ENCODE measurements around the gene DCC. TPM values are rescaled to one million over a fixed set of nuclear protein-coding genes. Genes with fewer than 3 reads are reported as not detected.
A peak's percentile ranks its signal among the peaks of the same experiment; 100 is the strongest.

Gene DCC
- total RNA-seq, 1 experiment from 2014 or later, result 0.08 TPM

DNA sequence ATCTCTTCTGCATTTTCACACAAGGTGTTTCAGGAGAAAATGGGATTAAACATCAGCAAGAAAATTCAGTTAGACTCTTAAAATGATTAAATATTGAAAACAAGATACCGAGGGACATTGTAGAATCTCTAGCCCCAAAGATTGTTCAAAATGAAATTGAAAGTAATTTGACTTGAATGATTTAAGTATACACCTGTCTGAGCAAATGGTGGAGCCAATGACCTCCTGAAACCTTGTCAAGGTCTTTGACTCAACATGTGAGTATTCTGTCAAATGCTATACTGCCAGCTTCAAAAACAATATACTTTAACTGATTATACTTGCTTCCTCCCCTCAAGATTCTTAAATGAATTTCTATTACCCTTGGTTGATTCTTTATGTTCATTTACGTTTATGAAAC lies 411.0 kb downstream of the DCC start:
- no peak for DNase-seq (ENCODE audit: low read depth, low spot score)
- in situ Hi-C loops (cut with HindIII; ENCODE audit: low pct_unique_long_range_greater_than_20kb, low sequenced_read_pairs), result no loop called here

DNA sequence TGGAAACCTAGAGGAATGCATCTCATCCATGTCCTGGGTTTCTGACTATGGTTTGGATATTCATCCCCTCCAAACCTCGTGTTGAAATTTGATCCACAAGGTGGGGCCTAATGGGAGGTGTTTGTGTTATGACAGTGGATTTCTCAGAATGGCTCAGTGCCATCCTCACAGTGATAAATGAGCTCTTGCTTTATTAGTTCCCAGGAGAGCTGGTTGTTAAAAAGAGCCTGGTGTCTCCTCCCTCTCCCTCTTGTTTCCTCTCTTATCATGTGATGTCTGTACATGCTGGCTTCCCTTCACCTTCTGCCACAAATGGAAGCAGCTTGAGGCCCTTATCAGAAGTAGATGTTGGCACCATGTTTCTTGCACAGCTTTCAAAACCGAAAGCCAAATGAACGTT lies 424.3 kb downstream of the DCC start:
- in situ Hi-C loops (cut with HindIII; ENCODE audit: low pct_unique_long_range_greater_than_20kb, low sequenced_read_pairs), result no loop called here
- peak; percentile 7 for DNase-seq (ENCODE audit: low read depth, low spot score)

DNA sequence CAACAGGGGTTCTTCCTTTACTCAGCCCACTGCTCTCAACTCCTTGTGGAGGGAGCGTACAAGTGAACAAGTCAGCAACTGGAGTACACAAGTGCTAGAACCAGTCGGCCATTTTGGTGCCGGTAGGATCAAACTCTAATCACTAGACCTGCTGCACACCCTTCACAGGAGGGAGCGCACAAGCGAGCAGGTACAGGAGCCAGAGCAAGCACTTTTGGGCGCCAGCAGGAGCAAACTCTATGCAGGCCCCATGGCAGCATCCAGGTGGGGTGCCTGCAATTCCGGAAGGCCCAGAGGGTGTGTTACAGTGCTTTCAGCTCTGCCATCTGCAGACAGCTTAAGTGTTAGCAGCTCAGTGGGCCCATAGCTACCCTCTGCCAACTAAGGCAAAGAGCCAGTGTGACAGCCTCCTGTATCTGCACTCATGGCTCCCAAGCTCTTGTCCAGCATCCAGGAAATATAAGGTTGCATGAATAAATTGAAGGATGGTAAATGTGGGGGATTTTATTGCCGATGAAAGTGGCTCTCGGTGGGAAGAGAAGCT lies 426.1 kb downstream of the DCC start:
- in situ Hi-C loops (cut with HindIII; ENCODE audit: low pct_unique_long_range_greater_than_20kb, low sequenced_read_pairs), result no loop called here
- DNase-seq (ENCODE audit: low read depth, low spot score), result no peak

DNA sequence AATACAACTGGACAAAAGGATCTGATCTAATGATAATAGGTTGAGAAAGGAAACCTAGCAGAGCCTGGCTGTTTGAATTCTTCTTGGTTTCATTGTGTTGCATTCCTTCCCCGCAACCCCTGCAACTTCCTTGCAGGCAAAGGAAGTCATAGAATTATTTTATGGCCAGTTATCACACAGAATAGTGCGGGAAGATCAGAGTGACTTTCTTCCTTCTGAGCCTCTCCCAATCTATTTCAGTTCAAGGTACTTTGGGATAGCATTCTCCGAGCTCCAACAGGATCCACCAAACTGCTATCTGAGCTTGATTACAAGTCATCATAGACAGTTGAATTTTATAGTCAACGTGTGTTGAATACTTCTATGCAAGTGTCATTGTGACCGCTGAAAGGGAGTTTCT lies 441.1 kb downstream of the DCC start:
- no peak for DNase-seq (ENCODE audit: low read depth, low spot score)
- in situ Hi-C loops (cut with HindIII; ENCODE audit: low pct_unique_long_range_greater_than_20kb, low sequenced_read_pairs), result no loop called here

DNA sequence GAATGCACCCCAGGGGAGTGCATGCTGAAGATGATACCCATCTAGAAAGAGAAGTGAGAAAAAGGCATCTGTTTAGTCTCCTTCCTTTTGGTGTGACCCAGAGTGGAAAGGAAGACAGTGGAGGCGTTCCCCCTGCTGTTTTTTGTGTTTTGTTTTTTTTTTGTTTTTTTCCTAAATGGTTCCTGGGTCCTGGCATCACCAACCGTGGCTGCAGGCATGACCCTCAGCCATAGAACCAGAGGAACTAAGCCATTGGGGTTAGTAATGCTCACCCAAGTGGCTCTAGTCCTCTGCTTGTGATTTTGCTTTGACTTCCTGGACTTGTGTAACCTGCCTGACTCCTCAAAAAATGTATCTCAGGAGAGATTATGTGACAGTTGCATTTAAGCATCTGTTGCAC lies 451.3 kb downstream of the DCC start:
- in situ Hi-C loops (cut with HindIII; ENCODE audit: low pct_unique_long_range_greater_than_20kb, low sequenced_read_pairs), result no loop called here

DNA sequence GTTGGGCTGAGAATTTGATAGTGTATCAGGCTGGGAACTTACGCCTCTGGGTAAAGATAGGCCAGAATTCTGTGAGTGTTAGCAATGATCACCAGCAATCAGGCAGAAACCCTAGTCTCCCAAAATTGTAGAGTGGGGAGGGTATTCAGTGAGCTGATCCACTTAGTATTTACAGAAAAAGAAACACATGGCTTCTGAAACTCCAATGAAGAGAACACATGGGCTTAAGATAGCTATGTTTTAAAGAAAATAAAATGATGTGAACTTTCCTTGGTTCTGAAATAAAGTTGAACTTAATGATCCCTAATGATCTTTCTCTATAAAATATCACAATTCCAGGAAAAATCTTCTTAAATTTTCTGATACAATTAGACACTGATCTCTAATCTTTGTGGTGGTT lies 472.8 kb downstream of the DCC start:
- DNase-seq (ENCODE audit: low read depth, low spot score), result no peak
- in situ Hi-C loops (cut with HindIII; ENCODE audit: low pct_unique_long_range_greater_than_20kb, low sequenced_read_pairs), result no loop called here

More for the DNA sequence above, 451.3 kb downstream of the DCC start:
- no peak for DNase-seq (ENCODE audit: low read depth, low spot score)

DNA sequence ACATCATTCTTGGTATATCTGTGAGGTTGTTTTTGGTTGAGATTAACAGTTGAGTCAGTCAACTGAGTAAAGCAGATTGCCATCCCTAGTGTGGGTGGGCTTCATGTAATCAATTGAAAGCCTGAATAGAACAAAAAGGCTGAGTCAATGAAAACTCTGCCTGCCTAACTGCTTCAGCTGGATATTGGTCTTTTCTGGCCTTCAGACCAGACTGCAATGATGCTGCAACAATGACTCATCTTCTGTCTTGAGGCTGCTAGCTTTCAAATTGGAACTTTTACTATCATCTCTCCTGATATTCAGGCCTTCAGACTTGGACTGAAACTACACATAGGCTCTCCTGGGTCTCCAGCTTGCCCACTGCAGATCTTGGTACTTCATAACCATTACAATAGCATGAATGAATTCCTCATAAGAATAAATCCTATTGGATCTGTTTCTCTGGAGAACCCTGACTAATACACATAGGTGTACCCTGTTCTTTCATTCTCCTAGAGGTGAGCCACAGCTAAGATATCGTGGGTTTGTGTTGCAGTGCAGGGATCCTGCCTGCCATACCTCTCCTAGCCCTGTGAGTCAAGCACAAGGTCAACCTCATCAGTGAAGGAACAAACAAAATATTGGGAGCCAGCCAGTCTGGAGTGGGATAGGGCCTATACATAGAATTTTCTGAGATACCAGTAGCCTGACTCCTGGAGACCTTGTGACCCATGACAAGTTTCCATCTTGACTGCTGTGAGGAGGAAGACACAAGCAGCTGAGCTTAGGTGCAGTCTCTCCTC lies 473.8 kb downstream of the DCC start:
- DNase-seq (ENCODE audit: low read depth, low spot score), result no peak
- in situ Hi-C loops (cut with HindIII; ENCODE audit: low pct_unique_long_range_greater_than_20kb, low sequenced_read_pairs), result no loop called here

DNA sequence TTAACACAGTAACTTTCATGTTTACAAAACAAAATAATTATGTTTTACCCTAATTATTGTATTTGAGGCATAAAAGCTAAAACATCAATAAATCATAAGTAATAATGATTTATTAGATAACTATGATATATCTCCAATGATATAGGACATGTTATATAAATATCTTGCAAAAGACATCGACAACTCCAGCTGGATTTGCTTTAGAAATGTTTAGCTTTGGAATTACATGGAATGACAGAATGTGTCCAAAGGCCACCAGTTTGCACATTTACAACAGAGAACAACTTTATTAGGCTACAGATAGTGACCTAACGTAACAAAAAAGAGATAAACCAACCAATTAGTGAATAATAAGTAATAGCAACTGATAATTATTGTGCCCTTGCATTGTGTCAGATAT lies 475.7 kb downstream of the DCC start:
- no peak for DNase-seq (ENCODE audit: low read depth, low spot score)
- in situ Hi-C loops (cut with HindIII; ENCODE audit: low pct_unique_long_range_greater_than_20kb, low sequenced_read_pairs), result no loop called here

DNA sequence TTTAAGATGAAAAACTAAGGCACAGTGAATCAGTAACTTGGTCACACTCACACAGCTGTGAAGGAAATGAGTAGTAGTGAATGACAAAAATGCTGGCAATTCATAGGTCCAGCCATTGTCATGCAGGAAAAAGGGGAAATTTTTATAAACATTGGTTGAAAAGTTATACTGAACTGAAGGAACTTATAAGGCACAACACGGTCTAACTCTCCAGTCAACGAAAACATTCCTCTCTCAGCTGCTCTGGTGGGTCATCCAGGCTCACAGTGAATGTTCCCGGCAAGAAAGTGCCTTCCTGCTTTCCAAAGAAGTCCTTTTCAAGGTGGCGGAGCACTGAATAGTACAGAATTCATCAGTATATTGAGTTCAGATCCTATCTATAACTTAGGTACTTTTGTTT lies 476.1 kb downstream of the DCC start:
- in situ Hi-C loops (cut with HindIII; ENCODE audit: low pct_unique_long_range_greater_than_20kb, low sequenced_read_pairs), result no loop called here
- no peak for DNase-seq (ENCODE audit: low read depth, low spot score)

DNA sequence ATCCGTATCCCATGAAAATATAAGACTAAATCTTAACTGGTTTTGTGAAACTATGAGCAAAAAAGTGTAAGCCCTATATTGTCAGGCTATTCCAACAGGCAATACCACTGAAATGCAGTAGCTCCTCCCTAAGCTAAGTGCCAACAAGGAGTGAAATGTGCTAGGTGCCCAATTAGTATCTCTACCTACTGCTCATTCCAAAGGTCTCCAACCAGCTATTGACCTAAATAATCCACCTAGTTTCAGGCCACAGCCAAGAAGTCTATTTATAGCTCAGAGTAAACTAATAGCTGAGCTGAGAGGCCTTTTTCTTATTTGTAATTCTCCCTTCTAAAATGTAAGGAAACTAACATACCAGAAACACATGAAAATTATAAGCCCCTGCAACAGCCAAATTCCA lies 482.2 kb downstream of the DCC start:
- in situ Hi-C loops (cut with HindIII; ENCODE audit: low pct_unique_long_range_greater_than_20kb, low sequenced_read_pairs), result no loop called here

DNA sequence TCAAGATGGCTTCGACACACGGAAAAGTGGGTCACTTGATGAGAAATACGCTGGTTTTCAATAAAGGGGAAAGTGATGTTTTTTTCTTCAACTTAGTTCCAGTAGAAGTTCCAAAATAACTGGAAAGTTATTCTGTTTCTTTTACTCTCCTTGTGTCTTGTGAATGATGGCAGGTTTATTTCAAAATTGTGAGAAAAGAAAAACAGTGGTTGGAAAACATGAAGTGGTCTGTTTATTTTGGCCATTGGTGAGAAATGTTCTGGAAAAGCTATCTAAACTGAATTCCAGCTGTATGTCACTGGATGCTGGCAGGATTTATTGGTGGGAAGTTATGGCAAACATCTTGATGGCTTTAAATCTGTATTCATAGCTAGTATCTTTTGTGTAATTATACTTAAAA lies 484.1 kb downstream of the DCC start:
- in situ Hi-C loops (cut with HindIII; ENCODE audit: low pct_unique_long_range_greater_than_20kb, low sequenced_read_pairs), result no loop called here
- no peak for DNase-seq (ENCODE audit: low read depth, low spot score)

More for the DNA sequence above, 482.2 kb downstream of the DCC start:
- DNase-seq (ENCODE audit: low read depth, low spot score), result no peak

DNA sequence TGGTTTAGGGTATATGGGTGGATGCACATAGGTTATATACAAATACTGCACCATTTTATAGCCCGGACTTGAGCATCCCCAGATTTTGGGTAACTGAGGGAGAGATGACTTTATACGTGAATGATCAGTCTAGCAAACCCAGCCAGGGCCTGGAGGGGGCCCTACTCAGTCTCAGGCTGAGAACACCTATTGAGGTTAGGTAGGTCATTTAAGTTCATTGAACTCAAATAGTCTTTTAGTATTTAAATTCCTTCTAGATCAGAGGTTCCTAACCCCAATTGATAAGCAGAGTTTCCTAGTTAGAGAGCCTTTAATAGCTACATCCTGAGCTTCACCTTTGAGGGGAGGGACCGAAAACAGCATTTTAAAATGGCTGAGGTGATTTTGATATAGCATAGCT lies 487.0 kb downstream of the DCC start:
- in situ Hi-C loops (cut with HindIII; ENCODE audit: low pct_unique_long_range_greater_than_20kb, low sequenced_read_pairs), result no loop called here

DNA sequence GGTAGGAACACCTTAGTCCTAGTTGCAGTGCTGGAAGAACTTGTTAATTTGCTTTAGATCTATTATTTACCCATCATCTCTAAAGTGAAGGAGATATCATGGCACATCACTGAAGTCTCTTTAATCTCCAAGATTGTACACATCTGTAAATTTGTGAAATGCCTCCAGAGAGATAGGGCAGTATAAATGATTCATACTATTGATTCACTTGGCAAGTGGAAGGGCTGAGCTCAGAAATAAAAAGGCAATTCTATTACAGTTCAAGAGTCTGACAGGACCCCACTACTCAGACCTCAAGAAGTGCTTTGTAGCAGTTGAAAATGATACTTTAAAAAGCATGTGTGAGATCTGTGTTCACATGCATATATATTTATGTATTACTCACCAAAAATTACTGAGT lies 489.3 kb downstream of the DCC start:
- in situ Hi-C loops (cut with HindIII; ENCODE audit: low pct_unique_long_range_greater_than_20kb, low sequenced_read_pairs), result no loop called here
- no peak for DNase-seq (ENCODE audit: low read depth, low spot score)

More for the DNA sequence above, 487.0 kb downstream of the DCC start:
- no peak for DNase-seq (ENCODE audit: low read depth, low spot score)

DNA sequence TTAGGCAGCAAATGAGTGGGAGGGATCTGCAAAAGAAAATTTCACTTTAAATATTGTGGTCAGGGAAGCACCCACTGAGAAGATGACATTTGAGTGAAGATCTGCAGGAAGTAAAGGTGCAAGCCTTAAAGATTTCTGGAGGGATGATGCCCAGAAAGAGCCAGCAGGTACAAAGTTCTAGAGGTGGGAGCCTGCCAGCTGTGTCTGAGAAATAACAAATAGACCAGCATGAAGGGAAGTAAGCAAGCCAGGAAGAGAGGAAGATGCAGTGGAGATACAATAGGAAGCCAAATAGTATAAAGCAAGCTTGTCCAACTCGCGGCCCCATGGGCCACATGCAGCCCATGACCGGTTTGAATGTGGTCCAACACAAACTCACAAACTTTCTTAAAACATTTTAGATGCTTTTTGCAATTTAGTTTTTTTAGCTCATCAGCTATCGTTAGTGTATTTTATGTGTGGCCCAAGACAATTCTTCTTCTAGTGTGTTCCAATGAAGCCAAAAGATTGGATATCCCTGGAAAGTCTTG lies 489.9 kb downstream of the DCC start:
- DNase-seq (ENCODE audit: low read depth, low spot score), result no peak
- in situ Hi-C loops (cut with HindIII; ENCODE audit: low pct_unique_long_range_greater_than_20kb, low sequenced_read_pairs), result no loop called here

DNA sequence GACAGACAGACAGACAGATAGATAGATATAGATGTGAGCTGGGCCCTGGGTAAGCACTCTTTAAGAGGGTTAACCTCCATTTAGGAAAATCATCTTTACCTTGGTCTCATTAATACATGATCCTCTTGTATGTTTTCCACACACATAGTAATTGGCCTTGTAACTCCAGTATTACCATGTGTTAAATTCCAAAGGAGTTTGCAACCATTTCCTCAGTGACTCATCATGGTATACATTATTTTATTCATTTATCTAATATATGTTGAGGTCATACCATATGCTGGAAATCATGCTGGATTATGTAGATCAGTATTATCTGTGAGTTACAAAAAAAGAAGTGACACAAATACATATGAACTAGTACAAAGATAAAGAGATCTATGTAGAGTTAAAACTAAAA lies 504.3 kb downstream of the DCC start:
- in situ Hi-C loops (cut with HindIII; ENCODE audit: low pct_unique_long_range_greater_than_20kb, low sequenced_read_pairs), result no loop called here

DNA sequence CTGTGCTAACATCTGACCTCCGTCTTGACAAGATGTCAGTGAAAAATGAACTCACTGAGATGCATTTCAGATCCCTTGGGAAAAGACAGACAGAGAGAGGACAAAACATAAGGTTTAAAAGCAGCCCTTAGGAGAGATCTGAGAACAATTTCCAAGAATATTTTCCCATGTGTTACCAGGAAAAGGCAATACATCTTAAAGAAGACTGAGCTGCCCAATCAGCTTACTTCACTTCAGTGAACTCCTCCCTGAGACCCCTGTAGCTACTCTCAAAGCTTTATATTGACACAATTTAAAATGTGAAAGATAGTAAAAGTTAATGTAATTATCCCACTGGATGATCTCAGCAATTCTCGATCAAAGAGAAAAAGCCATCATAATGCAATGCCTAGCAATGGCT lies 505.0 kb downstream of the DCC start:
- in situ Hi-C loops (cut with HindIII; ENCODE audit: low pct_unique_long_range_greater_than_20kb, low sequenced_read_pairs), result no loop called here
- DNase-seq (ENCODE audit: low read depth, low spot score), result no peak

More for the DNA sequence above, 504.3 kb downstream of the DCC start:
- no peak for DNase-seq (ENCODE audit: low read depth, low spot score)

DNA sequence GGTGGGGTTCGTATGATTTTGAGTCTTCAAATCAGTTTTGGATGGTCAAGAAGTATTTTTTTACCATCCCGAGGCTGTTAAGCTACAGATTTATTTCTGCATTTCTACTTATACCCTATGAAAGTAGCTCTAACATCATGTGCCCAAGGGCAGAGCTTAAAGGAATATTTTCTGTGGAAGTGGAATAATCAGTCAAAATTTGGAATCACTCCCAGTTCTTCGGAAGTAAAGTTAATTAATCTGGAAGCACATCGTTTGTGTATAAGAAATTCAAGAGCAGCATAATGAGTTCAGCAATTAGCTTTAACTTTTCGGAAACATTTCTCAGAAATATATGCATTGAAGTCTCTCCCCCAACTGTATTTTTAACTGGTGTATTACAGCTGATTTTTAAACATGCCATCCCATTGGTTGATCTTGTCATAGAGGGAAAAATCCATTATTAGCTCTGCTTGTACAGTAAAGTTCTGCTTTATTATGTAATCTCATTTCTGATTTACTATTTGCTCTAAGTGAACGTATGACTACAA lies 510.1 kb downstream of the DCC start:
- DNase-seq (ENCODE audit: low read depth, low spot score), result no peak
- in situ Hi-C loops (cut with HindIII; ENCODE audit: low pct_unique_long_range_greater_than_20kb, low sequenced_read_pairs), result no loop called here

DNA sequence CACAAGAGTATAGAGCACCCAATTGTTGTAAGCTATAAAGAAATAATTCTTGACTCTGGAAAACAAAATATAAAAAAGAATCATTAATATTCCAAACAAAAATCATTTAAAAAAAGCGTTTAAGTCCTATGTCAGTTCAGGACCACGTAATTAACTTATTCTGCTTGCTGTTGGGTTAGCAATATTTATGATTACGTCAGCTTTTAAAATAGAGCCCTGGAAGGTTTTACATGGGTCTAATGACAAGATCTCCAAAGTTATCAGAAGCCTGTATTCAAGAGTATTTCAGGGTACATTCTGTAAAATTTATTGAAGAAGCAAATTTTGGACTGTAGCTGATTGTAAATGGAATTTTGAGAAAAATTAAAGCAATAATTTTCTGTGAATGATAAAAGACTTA lies 521.6 kb downstream of the DCC start:
- DNase-seq (ENCODE audit: low read depth, low spot score), result no peak
- in situ Hi-C loops (cut with HindIII; ENCODE audit: low pct_unique_long_range_greater_than_20kb, low sequenced_read_pairs), result no loop called here

DNA sequence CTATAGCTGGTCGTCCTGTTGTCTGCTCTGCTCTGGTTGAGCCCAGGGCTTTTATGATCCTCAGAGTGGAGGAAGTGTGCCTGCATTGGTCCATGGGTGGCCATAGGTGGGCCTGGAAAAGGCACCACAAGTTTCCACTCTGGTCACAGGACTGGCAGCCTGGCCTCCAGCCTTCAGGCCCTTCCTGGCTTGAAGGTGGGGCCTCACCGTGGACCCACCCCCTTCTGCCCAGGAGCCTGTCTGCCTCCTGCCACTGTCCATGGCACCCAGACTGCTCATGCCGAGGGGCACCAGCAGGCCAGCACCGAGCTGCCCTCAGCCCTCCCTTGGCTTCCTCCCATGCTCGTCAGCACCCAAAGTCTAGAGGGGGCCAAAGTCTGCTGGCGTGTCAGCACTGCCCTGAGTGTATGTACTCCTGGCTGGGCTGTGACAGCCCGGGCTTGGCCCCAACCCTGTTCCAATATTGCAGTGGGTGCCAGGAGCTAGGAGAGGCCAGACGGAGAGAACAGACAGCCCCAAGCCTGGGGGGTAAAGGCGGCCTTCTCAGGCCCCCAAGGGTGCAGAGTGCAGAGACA lies 529.4 kb downstream of the DCC start:
- in situ Hi-C loops (cut with HindIII; ENCODE audit: low pct_unique_long_range_greater_than_20kb, low sequenced_read_pairs), result no loop called here
- DNase-seq (ENCODE audit: low read depth, low spot score), result no peak
